Activated T-cell treated with anti-CD3 and anti-CD28 coated beads, Interleukin-2, amount 50 U/mL, for 72 hours (primary cell): ENCODE results near the gene ZHX3. TPM values are rescaled to one million over a fixed set of nuclear protein-coding genes. Genes with fewer than 3 reads are reported as not detected.

ENCODE experiments used
- ATAC-seq, 2 donors: fragments of 150-1000 bp; cut with Tn5 transposase; replicated peaks in 1 of 2; 2 replicates each; pipeline ENCODE4 v1.10.0; 2021; ENCODE audit warnings: moderate library complexity in 2 of 2, mild to moderate bottlenecking in 1 of 2
- DNase-seq, 2 donors: peaks; one replicate each; pipeline ENCODE4 v3.0.0; 2021 to 2022; ENCODE audit warnings: mixed read lengths in 1 of 2
- H3K27ac Mint-ChIP-seq: one replicate; pipeline ENCODE4 v1.8.0; 2022; ENCODE audit warnings: mild to moderate bottlenecking, moderate library complexity, mixed read lengths
- H3K27me3 Mint-ChIP-seq: one replicate; pipeline ENCODE4 v1.8.0; 2022; ENCODE audit warnings: low read depth, mixed read lengths
- H3K36me3 Mint-ChIP-seq, 2 donors: one replicate each; pipeline ENCODE4 v1.8.0; 2022; ENCODE audit warnings: mixed read lengths in 2 of 2, mild to moderate bottlenecking in 1 of 2; ENCODE audit not compliant: insufficient read depth in 2 of 2
- H3K4me1 Mint-ChIP-seq: one replicate; pipeline ENCODE4 v1.8.0; 2022; ENCODE audit warnings: low read depth, mixed read lengths
- H3K4me3 Mint-ChIP-seq, 2 donors: one replicate each; pipeline ENCODE4 v1.8.0; 2022; ENCODE audit warnings: mild to moderate bottlenecking in 2 of 2, mixed read lengths in 2 of 2, moderate library complexity in 2 of 2
- H3K9me3 Mint-ChIP-seq, 2 donors: one replicate each; pipeline ENCODE4 v1.8.0; 2022; ENCODE audit warnings: mixed read lengths in 2 of 2
- total RNA-seq, 2 donors: library from RNA; stranded (reverse); gene quantifications; one replicate each; pipeline ENCODE4 v1.2.3, GENCODE V29; 2022

Gene ZHX3
- total RNA-seq, 2 donors from 2014 or later = 10.2 to 11.5 TPM

DNA sequence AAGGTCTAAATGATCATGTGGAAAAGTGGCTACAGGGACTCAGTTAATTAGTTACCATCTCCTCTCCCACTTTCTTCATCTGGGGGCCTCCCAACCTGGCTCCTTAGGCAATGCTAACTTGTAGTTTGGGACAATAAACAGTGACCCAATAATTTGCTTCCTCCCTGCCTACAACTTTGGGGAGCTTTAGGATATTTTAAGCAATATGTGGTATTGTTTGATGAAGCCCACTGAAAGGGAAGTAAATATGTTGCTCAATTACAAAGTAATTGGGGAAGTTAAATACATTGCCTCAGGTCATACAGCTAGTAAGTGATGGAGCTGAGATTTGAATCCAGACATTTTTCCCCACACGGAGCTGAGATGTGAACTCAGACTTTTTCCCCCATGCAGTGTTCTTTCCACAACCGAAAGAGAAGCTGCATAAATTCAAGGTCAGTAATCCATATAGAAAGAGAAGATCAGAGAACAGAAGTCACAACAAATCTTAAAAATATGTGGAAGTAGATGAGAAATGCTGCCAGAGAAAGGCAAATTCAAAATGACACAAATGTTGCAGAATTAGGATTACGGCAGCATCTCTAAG lies 26.6 kb downstream of the ZHX3 start:
- Mint-ChIP-seq H3K4me3 (no peak overlapping the region), H3K27me3 (no peaks in the 10 kb centered on the region), H3K4me1 (peaks cover 5% of the 10 kb centered on the region), H3K9me3 (peaks cover 11 to 12% of the 10 kb centered on the region in 2 donors), H3K27ac (no peak overlapping the region), H3K36me3 (peaks cover 10 to 14% of the 10 kb centered on the region in 2 donors)
- DNase-seq = no peak
- no peak for ATAC-seq

GRCh38 chr20:41287327-41287726 lies 30.2 kb downstream of the ZHX3 start:
- no peak for DNase-seq
- no peaks in the 10 kb centered on the region for H3K27me3 Mint-ChIP-seq
- peaks cover 5% of the 10 kb centered on the region for H3K4me1 Mint-ChIP-seq
- peaks cover 10 to 14% of the 10 kb centered on the region in 2 donors for H3K36me3 Mint-ChIP-seq
- peaks cover 11 to 12% of the 10 kb centered on the region in 2 donors for H3K9me3 Mint-ChIP-seq
- ATAC-seq = peak in 1 of 2 donors; percentile 66
- H3K4me3 Mint-ChIP-seq = no peak overlapping the region
- no peak overlapping the region for H3K27ac Mint-ChIP-seq

DNA sequence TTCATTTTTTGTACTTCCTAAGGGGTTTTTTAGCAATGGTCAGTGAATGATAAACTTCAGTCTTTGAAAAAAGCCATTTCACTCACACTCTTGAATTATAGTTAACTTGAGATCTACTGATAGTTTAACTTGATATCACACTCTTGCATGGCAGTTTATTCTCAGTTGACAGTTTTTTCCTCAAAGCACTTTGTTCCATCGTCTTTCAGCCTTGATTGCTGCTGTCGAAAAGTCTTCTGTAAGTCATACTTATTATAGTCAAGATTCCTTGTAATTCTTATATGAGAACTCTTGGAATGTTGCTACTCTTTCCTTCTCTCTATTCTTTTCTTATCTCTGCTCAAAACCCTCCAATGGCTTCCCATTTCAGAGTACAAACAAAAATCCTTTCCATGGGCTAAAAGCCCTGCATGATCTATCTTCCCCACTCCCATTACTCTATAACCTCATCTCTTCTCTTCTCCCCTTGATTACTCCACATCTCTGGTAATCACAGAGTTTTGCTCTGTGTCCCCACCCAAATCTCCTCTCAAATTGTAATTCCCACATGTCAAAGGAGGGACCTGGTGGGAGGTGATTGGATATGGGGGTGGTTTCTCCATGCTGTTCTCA lies 31.2 kb downstream of the ZHX3 start:
- no peak overlapping the region for H3K4me3 Mint-ChIP-seq
- no peak overlapping the region for H3K27ac Mint-ChIP-seq
- peaks cover 5% of the 10 kb centered on the region for H3K4me1 Mint-ChIP-seq
- ATAC-seq = no peak
- no peaks in the 10 kb centered on the region for H3K27me3 Mint-ChIP-seq
- H3K36me3 Mint-ChIP-seq = peaks cover 10 to 14% of the 10 kb centered on the region in 2 donors
- H3K9me3 Mint-ChIP-seq = peaks cover 11 to 12% of the 10 kb centered on the region in 2 donors
- no peak for DNase-seq

- Mint-ChIP-seq H3K27ac (no peak overlapping the region), H3K4me3 (no peak overlapping the region), H3K36me3 (no peaks in the 10 kb centered on the region), H3K27me3 (no peaks in the 10 kb centered on the region), H3K9me3 (no peaks in the 10 kb centered on the region), H3K4me1 (no peaks in the 10 kb centered on the region)
- DNase-seq (no peak), ATAC-seq (no peak)
Observed at GRCh38 chr20:41279546-41280225, 37.8 kb downstream of the ZHX3 start.

DNA sequence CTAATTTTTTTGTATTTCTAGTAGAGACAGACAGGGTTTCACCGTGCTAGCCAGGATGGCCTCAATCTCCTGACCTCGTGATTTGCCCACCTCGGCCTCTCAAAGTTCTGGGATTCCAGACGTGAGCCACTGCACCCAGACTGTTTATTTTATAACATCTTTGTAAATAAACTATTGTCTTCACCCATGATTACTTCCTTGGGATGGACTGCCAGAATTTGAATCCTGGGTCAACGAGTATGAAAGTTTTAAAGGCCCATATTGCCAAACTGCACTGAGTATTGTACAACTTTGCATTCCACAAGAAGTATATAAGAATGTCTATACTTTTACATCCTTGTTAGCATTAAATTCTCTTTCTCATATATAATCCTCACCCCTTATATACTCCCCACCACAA lies 38.6 kb downstream of the ZHX3 start:
- Mint-ChIP-seq H3K27ac (no peak overlapping the region), H3K36me3 (no peaks in the 10 kb centered on the region), H3K9me3 (no peaks in the 10 kb centered on the region), H3K4me1 (no peaks in the 10 kb centered on the region), H3K4me3 (no peak overlapping the region), H3K27me3 (no peaks in the 10 kb centered on the region)
- DNase-seq (no peak), ATAC-seq (no peak)

- Mint-ChIP-seq H3K36me3 (no peaks in the 10 kb centered on the region), H3K4me3 (no peak overlapping the region), H3K27me3 (no peaks in the 10 kb centered on the region), H3K9me3 (no peaks in the 10 kb centered on the region), H3K4me1 (no peaks in the 10 kb centered on the region), H3K27ac (no peak overlapping the region)
- DNase-seq = no peak
- no peak for ATAC-seq
Observed at GRCh38 chr20:41277049-41277448, 40.5 kb downstream of the ZHX3 start.

DNA sequence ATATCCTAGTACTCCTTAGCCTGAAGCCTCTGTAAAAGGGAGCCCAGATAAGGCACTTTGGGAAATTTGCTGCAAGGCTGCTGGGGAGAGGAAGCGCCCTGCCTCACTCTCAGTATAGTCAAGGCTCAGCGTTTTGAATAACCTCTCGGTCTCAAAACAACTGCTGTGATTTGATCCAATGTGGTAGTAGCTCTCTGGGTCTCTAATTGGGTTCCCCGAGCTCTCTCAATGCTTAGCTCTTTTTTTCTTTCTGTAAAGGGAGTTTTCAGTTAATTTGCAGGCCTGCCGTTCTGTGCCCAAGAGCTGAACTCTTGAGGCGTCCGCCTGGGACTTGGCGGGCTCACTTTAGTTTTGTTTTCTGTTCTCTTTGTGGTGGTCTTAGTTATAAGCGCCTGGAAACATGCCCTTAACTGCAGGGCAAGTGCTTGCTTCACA lies 41.2 kb downstream of the ZHX3 start:
- no peak for DNase-seq
- no peak for ATAC-seq
- no peaks in the 10 kb centered on the region for H3K9me3 Mint-ChIP-seq
- H3K4me3 Mint-ChIP-seq = peak overlapping the region; percentile 1 to 31
- H3K27ac Mint-ChIP-seq = no peak overlapping the region
- no peaks in the 10 kb centered on the region for H3K36me3 Mint-ChIP-seq
- no peaks in the 10 kb centered on the region for H3K4me1 Mint-ChIP-seq
- no peaks in the 10 kb centered on the region for H3K27me3 Mint-ChIP-seq

DNA sequence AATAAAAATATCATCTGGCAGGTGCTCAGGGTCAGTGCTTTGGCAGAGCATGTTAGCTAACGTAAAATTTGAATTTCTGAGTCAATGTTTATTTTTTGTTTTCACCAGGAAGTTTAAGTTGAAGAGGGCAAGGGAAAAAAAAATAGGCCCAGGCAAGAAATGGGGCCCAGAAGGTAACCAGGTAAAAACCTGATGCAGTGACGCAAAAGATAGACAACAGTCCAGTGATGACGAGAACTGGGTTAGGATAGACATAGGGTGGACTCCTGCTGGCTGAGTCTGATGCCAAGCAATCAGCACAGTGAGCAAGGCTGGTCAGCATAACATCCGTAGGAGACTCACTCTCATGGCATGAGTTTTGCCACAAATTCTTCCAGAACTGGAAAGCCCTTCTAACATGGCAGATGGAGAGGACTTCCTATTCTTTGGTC lies 42.2 kb downstream of the ZHX3 start:
- Mint-ChIP-seq H3K9me3 (no peaks in the 10 kb centered on the region), H3K36me3 (no peaks in the 10 kb centered on the region)

GRCh38 chr20:41274152-41274551 lies 43.4 kb downstream of the ZHX3 start:
- Mint-ChIP-seq H3K4me1 (no peaks in the 10 kb centered on the region), H3K4me3 (no peak overlapping the region), H3K27ac (no peak overlapping the region), H3K36me3 (no peaks in the 10 kb centered on the region), H3K27me3 (no peaks in the 10 kb centered on the region), H3K9me3 (no peaks in the 10 kb centered on the region)
- DNase-seq (no peak), ATAC-seq (no peak)

More for the DNA sequence above, 42.2 kb downstream of the ZHX3 start:
- DNase-seq (no peak), ATAC-seq (no peak)
- Mint-ChIP-seq H3K27me3 (no peaks in the 10 kb centered on the region), H3K4me3 (no peak overlapping the region), H3K27ac (no peak overlapping the region), H3K4me1 (no peaks in the 10 kb centered on the region)

DNA sequence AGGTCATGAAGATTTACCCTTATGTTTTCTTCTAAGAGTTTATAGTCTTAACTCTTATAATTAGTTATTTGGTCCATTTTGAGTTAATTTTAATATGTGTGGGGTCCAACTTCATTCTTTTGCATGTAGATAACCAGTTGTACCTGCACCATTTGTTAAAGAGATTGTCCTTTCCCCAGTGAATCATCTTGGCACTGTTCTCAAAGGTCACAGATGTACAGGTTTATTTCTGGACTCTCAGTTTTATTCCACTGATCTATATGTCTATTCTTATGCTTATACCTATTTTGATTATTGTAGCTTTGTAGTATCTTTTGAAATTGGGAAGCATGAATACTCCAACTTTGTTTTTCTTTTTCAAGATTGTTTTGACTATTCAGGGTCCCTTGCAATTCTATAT lies 44.1 kb downstream of the ZHX3 start:
- no peaks in the 10 kb centered on the region for H3K9me3 Mint-ChIP-seq
- no peaks in the 10 kb centered on the region for H3K4me1 Mint-ChIP-seq
- ATAC-seq (no peak), DNase-seq (no peak)
- no peaks in the 10 kb centered on the region for H3K36me3 Mint-ChIP-seq
- H3K4me3 Mint-ChIP-seq = no peak overlapping the region
- no peak overlapping the region for H3K27ac Mint-ChIP-seq
- no peaks in the 10 kb centered on the region for H3K27me3 Mint-ChIP-seq

DNA sequence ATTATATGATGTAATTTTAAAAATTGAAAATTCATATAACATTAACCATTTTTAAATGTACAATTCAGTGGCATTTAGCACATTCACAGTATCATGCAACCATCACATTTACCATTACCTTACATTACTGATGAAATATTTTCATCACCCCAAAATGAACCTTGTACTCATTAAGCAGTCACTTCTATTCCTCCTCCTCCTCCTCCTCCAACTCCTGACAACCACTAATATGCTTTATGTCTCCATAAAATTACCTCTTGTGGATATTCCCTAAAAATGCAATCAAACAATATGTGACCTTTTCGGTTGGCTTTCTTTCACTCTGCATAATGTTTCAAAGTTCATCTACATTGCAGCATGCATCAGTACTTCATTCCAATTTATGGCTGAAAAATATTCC lies 45.2 kb downstream of the ZHX3 start:
- no peaks in the 10 kb centered on the region for H3K4me1 Mint-ChIP-seq
- no peak overlapping the region for H3K4me3 Mint-ChIP-seq
- DNase-seq (no peak), ATAC-seq (no peak)
- H3K27ac Mint-ChIP-seq = no peak overlapping the region
- H3K9me3 Mint-ChIP-seq = no peaks in the 10 kb centered on the region
- H3K27me3 Mint-ChIP-seq = no peaks in the 10 kb centered on the region
- peaks cover 0 to 2% of the 10 kb centered on the region in 2 donors for H3K36me3 Mint-ChIP-seq

DNA sequence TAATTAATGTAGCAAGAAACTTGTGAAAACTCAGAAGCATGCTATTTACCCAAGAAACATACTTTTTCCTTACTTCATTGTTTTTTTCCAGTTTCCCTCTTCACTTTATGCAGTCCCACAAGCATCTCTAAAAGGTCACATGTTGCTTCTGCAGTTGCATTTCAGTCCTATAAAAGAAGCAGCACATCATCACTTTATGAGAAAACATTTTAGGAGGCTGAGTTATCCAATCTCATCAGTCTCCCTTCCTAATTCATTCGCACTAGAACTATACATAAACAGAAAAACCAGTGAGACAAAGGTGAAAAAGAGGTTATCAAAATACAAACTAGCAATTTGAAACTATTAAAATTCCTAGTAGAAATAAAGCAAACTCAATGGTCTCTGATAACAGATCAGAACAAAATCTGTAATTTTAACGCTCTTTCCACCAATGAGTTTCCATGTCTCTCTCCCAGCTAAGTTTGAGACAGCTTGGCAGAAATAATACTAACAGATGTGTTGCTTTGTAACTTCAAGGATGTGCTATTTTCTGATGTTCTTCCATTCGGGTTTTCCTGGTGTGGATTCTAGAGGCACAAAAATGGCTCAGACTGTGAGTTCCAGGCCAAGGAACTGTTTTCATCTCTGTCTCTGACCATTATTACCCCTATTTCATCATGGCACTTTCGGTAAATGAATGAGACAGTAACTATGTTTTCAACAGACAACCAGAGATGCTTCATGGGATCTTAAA lies 48.4 kb downstream of the ZHX3 start:
- Mint-ChIP-seq H3K27ac (no peak overlapping the region), H3K4me3 (no peak overlapping the region), H3K27me3 (no peaks in the 10 kb centered on the region), H3K9me3 (no peaks in the 10 kb centered on the region), H3K36me3 (peaks cover 0 to 5% of the 10 kb centered on the region in 2 donors), H3K4me1 (no peaks in the 10 kb centered on the region)
- DNase-seq (no peak), ATAC-seq (no peak)

DNA sequence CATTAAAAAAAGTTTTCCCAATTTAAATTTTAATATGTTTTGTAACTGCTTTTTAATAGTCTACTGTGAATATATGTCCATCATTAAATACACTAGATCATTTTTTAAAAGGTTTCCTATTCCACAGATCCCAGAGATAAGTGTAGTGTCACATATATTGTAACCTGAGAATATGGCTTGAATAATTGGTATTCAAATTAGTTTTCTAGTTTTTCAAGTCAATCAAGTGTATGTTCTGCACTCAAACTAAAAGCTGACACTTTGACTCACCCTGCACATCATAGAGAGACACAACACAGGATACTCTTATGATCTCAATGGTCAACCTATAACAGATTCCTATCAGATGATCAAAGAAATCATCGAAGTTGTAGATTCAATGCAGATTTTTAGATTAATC lies 49.1 kb downstream of the ZHX3 start:
- H3K4me3 Mint-ChIP-seq = no peak overlapping the region
- H3K9me3 Mint-ChIP-seq = no peaks in the 10 kb centered on the region
- H3K27ac Mint-ChIP-seq = no peak overlapping the region
- ATAC-seq (no peak), DNase-seq (no peak)
- H3K27me3 Mint-ChIP-seq = no peaks in the 10 kb centered on the region
- H3K36me3 Mint-ChIP-seq = peaks cover 0 to 5% of the 10 kb centered on the region in 2 donors
- no peaks in the 10 kb centered on the region for H3K4me1 Mint-ChIP-seq
